ENCODE data around the gene IGF1R.

DNA sequence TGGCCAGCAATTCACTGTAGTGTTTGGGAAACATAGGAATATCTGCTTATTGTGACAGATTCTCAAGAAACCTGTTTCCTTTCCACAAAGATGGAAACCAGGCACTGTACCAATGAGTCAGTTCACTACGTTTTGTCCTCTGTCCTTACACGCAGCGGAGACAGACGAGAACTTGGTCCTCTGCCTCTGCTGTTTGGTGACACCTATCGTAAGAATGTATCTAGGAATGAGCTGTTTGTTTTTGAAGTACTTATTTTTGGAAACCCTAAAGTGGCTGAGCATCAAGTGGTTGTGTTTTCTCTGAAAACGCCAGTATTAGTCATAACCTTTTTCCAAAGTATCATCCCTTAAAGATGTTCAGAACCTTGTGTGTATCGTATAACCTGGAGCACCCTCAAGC lies 266.3 kb downstream of the IGF1R start:
- TF ChIP-seq, protein P1, sequence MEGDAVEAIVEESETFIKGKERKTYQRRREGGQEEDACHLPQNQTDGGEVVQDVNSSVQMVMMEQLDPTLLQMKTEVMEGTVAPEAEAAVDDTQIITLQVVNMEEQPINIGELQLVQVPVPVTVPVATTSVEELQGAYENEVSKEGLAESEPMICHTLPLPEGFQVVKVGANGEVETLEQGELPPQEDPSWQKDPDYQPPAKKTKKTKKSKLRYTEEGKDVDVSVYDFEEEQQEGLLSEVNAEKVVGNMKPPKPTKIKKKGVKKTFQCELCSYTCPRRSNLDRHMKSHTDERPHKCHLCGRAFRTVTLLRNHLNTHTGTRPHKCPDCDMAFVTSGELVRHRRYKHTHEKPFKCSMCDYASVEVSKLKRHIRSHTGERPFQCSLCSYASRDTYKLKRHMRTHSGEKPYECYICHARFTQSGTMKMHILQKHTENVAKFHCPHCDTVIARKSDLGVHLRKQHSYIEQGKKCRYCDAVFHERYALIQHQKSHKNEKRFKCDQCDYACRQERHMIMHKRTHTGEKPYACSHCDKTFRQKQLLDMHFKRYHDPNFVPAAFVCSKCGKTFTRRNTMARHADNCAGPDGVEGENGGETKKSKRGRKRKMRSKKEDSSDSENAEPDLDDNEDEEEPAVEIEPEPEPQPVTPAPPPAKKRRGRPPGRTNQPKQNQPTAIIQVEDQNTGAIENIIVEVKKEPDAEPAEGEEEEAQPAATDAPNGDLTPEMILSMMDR (conservative IDR thresholded peaks at IDR 0.05; ENCODE audit: low read depth, low read length), result peak; percentile 34; the same call in 1 of the 2 replicates
- TF ChIP-seq EZH2 (IDR thresholded peaks at IDR 0.05; ENCODE audit: low read length, unreplicated experiment), result no peak
